ENCODE results near the gene ATP8B4.

GRCh38 chr15:50134524-50135024 is 15.5 kb upstream of the ATP8B4 start:
- TF ChIP-seq, protein P1, sequence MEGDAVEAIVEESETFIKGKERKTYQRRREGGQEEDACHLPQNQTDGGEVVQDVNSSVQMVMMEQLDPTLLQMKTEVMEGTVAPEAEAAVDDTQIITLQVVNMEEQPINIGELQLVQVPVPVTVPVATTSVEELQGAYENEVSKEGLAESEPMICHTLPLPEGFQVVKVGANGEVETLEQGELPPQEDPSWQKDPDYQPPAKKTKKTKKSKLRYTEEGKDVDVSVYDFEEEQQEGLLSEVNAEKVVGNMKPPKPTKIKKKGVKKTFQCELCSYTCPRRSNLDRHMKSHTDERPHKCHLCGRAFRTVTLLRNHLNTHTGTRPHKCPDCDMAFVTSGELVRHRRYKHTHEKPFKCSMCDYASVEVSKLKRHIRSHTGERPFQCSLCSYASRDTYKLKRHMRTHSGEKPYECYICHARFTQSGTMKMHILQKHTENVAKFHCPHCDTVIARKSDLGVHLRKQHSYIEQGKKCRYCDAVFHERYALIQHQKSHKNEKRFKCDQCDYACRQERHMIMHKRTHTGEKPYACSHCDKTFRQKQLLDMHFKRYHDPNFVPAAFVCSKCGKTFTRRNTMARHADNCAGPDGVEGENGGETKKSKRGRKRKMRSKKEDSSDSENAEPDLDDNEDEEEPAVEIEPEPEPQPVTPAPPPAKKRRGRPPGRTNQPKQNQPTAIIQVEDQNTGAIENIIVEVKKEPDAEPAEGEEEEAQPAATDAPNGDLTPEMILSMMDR (IDR thresholded peaks at IDR 0.05): no peak
- no peak for TF ChIP-seq POLR2AphosphoS5 (IDR thresholded peaks at IDR 0.05; ENCODE audit: low read depth, low read length)
- TF ChIP-seq, protein P2, sequence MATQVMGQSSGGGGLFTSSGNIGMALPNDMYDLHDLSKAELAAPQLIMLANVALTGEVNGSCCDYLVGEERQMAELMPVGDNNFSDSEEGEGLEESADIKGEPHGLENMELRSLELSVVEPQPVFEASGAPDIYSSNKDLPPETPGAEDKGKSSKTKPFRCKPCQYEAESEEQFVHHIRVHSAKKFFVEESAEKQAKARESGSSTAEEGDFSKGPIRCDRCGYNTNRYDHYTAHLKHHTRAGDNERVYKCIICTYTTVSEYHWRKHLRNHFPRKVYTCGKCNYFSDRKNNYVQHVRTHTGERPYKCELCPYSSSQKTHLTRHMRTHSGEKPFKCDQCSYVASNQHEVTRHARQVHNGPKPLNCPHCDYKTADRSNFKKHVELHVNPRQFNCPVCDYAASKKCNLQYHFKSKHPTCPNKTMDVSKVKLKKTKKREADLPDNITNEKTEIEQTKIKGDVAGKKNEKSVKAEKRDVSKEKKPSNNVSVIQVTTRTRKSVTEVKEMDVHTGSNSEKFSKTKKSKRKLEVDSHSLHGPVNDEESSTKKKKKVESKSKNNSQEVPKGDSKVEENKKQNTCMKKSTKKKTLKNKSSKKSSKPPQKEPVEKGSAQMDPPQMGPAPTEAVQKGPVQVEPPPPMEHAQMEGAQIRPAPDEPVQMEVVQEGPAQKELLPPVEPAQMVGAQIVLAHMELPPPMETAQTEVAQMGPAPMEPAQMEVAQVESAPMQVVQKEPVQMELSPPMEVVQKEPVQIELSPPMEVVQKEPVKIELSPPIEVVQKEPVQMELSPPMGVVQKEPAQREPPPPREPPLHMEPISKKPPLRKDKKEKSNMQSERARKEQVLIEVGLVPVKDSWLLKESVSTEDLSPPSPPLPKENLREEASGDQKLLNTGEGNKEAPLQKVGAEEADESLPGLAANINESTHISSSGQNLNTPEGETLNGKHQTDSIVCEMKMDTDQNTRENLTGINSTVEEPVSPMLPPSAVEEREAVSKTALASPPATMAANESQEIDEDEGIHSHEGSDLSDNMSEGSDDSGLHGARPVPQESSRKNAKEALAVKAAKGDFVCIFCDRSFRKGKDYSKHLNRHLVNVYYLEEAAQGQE (IDR thresholded peaks at IDR 0.05; ENCODE audit: insufficient read depth in 1 of 2, low read depth in 2 of 2, low read length in 1 of 2): no peak

All from Panc1 (cell line).